Measurements from ENCODE around the gene ZIC1.

GRCh38 chr3:147364771-147365170 lies 44.4 kb upstream of the ZIC1 start:
- no peak for TF ChIP-seq CTCF (conservative IDR thresholded peaks at IDR 0.05; ENCODE audit: low read depth, low read length)
- no peak for TF ChIP-seq EZH2 (IDR thresholded peaks at IDR 0.05; ENCODE audit: low read length, unreplicated experiment)
